ENCODE results near the gene ULBP3.

GRCh38 chr6:150099546-150099945 is 30.6 kb upstream of the ULBP3 start:
- TF ChIP-seq FOXJ3 (CRISPR knock-in tag; IDR thresholded peaks at IDR 0.05) (no peak), FOSL2 (IDR thresholded peaks at IDR 0.05; ENCODE audit: borderline replicate concordance, low read depth) (no peak), USF2 (IDR thresholded peaks at IDR 0.05; ENCODE audit: borderline replicate concordance, low read depth, low read length) (no peak), YY1 (IDR thresholded peaks at IDR 0.05; ENCODE audit: low read depth) (no peak), JUND (IDR thresholded peaks at IDR 0.05) (no peak)
